Endodermal cell (in vitro differentiated cells): ENCODE measurements around the gene FXYD1. TPM values are rescaled to one million over a fixed set of nuclear protein-coding genes. Genes with fewer than 3 reads are reported as not detected.

Experiments
- DNase-seq: peaks from one replicate; pipeline ENCODE4 v3.0.0-alpha.2; 2017
- H3K27ac ChIP-seq: 2 replicates; pipeline ENCODE4 v1.5.1; 2013; ENCODE audit warnings: mild to moderate bottlenecking, low read depth, low read length, moderate library complexity
- H3K27me3 ChIP-seq: 2 replicates; pipeline ENCODE4 v1.6.1; 2013; ENCODE audit warnings: mild to moderate bottlenecking, low read length, moderate library complexity; ENCODE audit not compliant: insufficient read depth, control insufficient read depth, poor library complexity, severe bottlenecking
- H3K36me3 ChIP-seq: 2 replicates; pipeline ENCODE4 v1.7.0; 2013; ENCODE audit warnings: mild to moderate bottlenecking, low read length, moderate library complexity; ENCODE audit not compliant: control insufficient read depth, insufficient read depth
- H3K4me1 ChIP-seq: one replicate; pipeline ENCODE4 v1.7.0; 2013; ENCODE audit warnings: low read length; ENCODE audit not compliant: control insufficient read depth, insufficient read depth
- H3K4me3 ChIP-seq: 2 replicates; pipeline ENCODE4 v1.5.1; 2013; ENCODE audit warnings: mild to moderate bottlenecking, low read length, moderate library complexity
- H3K9ac ChIP-seq: 2 replicates; pipeline ENCODE4 v1.6.1; 2013; ENCODE audit warnings: mild to moderate bottlenecking, low read length, moderate library complexity; ENCODE audit not compliant: poor library complexity, severe bottlenecking; ENCODE audit errors: extremely low read depth
- H3K9me3 ChIP-seq: 2 replicates; pipeline ENCODE4 v1.6.1; 2013; ENCODE audit warnings: mild to moderate bottlenecking, low read length, moderate library complexity; ENCODE audit not compliant: control insufficient read depth
- H3K27ac Mint-ChIP-seq: 2 replicates; pipeline ENCODE4 v1.8.0; 2020; ENCODE audit warnings: mixed read lengths
- H3K27me3 Mint-ChIP-seq: 2 replicates; pipeline ENCODE4 v1.8.0; 2021; ENCODE audit warnings: mild to moderate bottlenecking, mixed read lengths; ENCODE audit not compliant: insufficient read depth
- H3K36me3 Mint-ChIP-seq: 2 replicates; pipeline ENCODE4 v1.8.0; 2020; ENCODE audit warnings: low read depth, mixed read lengths
- H3K4me1 Mint-ChIP-seq: 2 replicates; pipeline ENCODE4 v1.8.0; 2020; ENCODE audit warnings: mixed read lengths
- H3K4me3 Mint-ChIP-seq: 2 replicates; pipeline ENCODE4 v1.8.0; 2020; ENCODE audit warnings: mild to moderate bottlenecking, moderate library complexity, mixed read lengths
- H3K9me3 Mint-ChIP-seq: 2 replicates; pipeline ENCODE4 v1.8.0; 2020; ENCODE audit warnings: mild to moderate bottlenecking, mixed read lengths
- CTCF ChIP-seq: fragments of 200-600 bp; sonication (generic); conservative IDR thresholded peaks from 2 replicates; pipeline ENCODE4 v1.5.0; 2021; ENCODE audit warnings: antibody characterized with exemption, mild to moderate bottlenecking
- WGBS, 2 experiments: methylation state at CpG; one replicate each; pipeline versions ENCODE4 v1.1.5 to v1.1.7; 2013; ENCODE audit warnings: missing lambda C conversion rate in 2 of 2, mixed read lengths in 1 of 2; ENCODE audit not compliant: insufficient coverage in 1 of 2, insufficient read length in 1 of 2; 5-methylcytosine and 5-hydroxymethylcytosine counted together
- total RNA-seq, 2 donors: library from RNA; stranded (reverse); fragmentation: NEBNext Ultra II Directional in 1 of 2; extraction: Animal tissue kit (Norgen Biotek cat#: 25700) in 1 of 2; gene quantifications; 2 replicates in 1 of 2; 3 replicates in 1 of 2; pipeline ENCODE4 v1.2.1, GENCODE V29; 2021

FXYD1 gene
- total RNA-seq, 2 donors from 2014 or later: 0.75 TPM; not detected in 1

GRCh38 chr19:35106291-35106583 is 32.4 kb upstream of the FXYD1 start:
- Mint-ChIP-seq H3K4me3 (no peak overlapping the region), H3K27me3 (no peaks in the 10 kb centered on the region), H3K4me1 (no peaks in the 10 kb centered on the region), H3K9me3 (peaks cover 3% of the 10 kb centered on the region), H3K27ac (no peak overlapping the region), H3K36me3 (no peaks in the 10 kb centered on the region)
- DNase-seq: no peak
- no peaks in the 10 kb centered on the region for H3K9me3 ChIP-seq
- no peaks in the 10 kb centered on the region for H3K27me3 ChIP-seq
- no peaks in the 10 kb centered on the region for H3K36me3 ChIP-seq
- H3K4me3 ChIP-seq: no peak overlapping the region
- H3K4me1 ChIP-seq: no peaks in the 10 kb centered on the region
- no peak for TF ChIP-seq CTCF
- H3K9ac ChIP-seq: no peak overlapping the region
- WGBS, 2 experiments: 88 to 95% methylated on average over 7 to 9 of the region's 9 CpGs
- H3K27ac ChIP-seq: no peak overlapping the region

- H3K36me3 ChIP-seq: no peaks in the 10 kb centered on the region
- no peaks in the 10 kb centered on the region for H3K27me3 ChIP-seq
- no peak overlapping the region for H3K9ac ChIP-seq
- H3K4me3 ChIP-seq: no peak overlapping the region
- WGBS, 2 experiments: 96 to 100% methylated on average over 1 of the region's 2 CpGs
- Mint-ChIP-seq H3K36me3 (no peaks in the 10 kb centered on the region), H3K9me3 (peaks cover 3% of the 10 kb centered on the region), H3K4me3 (no peak overlapping the region), H3K4me1 (no peaks in the 10 kb centered on the region), H3K27me3 (no peaks in the 10 kb centered on the region), H3K27ac (no peak overlapping the region)
- no peak for DNase-seq
- no peaks in the 10 kb centered on the region for H3K4me1 ChIP-seq
- H3K9me3 ChIP-seq: no peaks in the 10 kb centered on the region
- TF ChIP-seq CTCF: no peak
- H3K27ac ChIP-seq: no peak overlapping the region
These were observed 31.6 kb upstream of the FXYD1 start for GRCh38 chr19:35106898-35107541.

DNA sequence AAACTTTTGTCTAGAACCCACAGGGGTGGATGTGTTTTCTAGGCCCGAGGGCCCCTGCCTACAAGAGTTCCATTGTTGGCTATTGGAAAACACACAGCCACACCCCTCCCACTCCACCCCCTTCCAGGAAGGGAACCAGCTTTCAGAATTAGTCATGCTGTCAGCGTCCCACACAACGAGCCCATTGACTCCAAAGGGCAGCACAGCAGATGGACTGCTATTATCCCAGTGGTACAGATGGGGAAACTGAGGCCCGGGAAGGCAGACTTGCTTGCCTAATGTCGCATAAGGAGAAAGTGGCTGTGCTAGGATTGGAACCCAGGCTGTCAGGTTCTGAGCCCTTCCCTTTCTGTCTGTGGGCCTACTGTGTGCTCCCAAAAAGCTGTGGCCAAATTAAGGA is 31.1 kb upstream of the FXYD1 start:
- 49 to 63% methylated on average over 4 to 5 of the region's 5 CpGs for WGBS, 2 experiments

More for the DNA sequence above, 31.1 kb upstream of the FXYD1 start:
- no peaks in the 10 kb centered on the region for H3K36me3 Mint-ChIP-seq
- Histone ChIP-seq H3K27me3 (no peaks in the 10 kb centered on the region), H3K27ac (no peak overlapping the region), H3K9ac (no peak overlapping the region), H3K4me1 (no peaks in the 10 kb centered on the region), H3K9me3 (no peaks in the 10 kb centered on the region), H3K36me3 (no peaks in the 10 kb centered on the region), H3K4me3 (no peak overlapping the region)
- peaks cover 3% of the 10 kb centered on the region for H3K9me3 Mint-ChIP-seq
- H3K27ac Mint-ChIP-seq: no peak overlapping the region
- TF ChIP-seq CTCF: no peak
- no peaks in the 10 kb centered on the region for H3K27me3 Mint-ChIP-seq
- no peak for DNase-seq
- no peaks in the 10 kb centered on the region for H3K4me1 Mint-ChIP-seq
- no peak overlapping the region for H3K4me3 Mint-ChIP-seq
